ENCODE data around the gene SHC2.

GRCh38 chr19:391207-391557, 69.7 kb downstream of the SHC2 start:
- TF ChIP-seq ARNTL (CRISPR knock-in tag; IDR thresholded peaks at IDR 0.05; ENCODE audit: borderline replicate concordance, low read depth) (no peak), ZFP30 (CRISPR knock-in tag; IDR thresholded peaks at IDR 0.05) (no peak), PATZ1 (CRISPR knock-in tag; IDR thresholded peaks at IDR 0.05; ENCODE audit: borderline replicate concordance) (no peak), TSHZ2 (CRISPR knock-in tag; IDR thresholded peaks at IDR 0.05) (no peak), CREB5 (CRISPR knock-in tag; IDR thresholded peaks at IDR 0.05; ENCODE audit: low read depth) (no peak), ZNF70 (CRISPR knock-in tag; IDR thresholded peaks at IDR 0.05) (no peak), ZNF565 (CRISPR knock-in tag; conservative IDR thresholded peaks at IDR 0.05; ENCODE audit: low read depth) (no peak)

Data from SK-N-SH treated with all-trans-retinoic acid at 6 μM for 48 hours (cell line).